Hepatocyte (in vitro differentiated cells): ENCODE data around the gene BLOC1S4. TPM values are rescaled to one million over a fixed set of nuclear protein-coding genes. Genes with fewer than 3 reads are reported as not detected.

Source experiments
- DNase-seq: peaks from one replicate; pipeline ENCODE4 v3.0.0-alpha.2; 2016; ENCODE audit warnings: low spot score
- H2AFZ ChIP-seq: fragments of 200-600 bp; sonication (generic); 2 replicates; pipeline ENCODE4 v1.6.0; 2016; ENCODE audit warnings: antibody characterized with exemption, mild to moderate bottlenecking
- H3K27ac ChIP-seq: fragments of 200-600 bp; sonication (generic); 2 replicates; pipeline ENCODE4 v1.5.1; 2016; ENCODE audit warnings: mild to moderate bottlenecking
- H3K27me3 ChIP-seq: fragments of 200-600 bp; sonication (generic); 2 replicates; pipeline ENCODE4 v1.6.1; 2016
- H3K36me3 ChIP-seq: fragments of 200-600 bp; sonication (generic); replicated peaks from 2 replicates; pipeline ENCODE4 v1.5.1; 2016; ENCODE audit warnings: low read depth; ENCODE audit not compliant: insufficient read depth
- H3K4me1 ChIP-seq: fragments of 200-600 bp; sonication (generic); 2 replicates; pipeline ENCODE4 v1.5.1; 2016; ENCODE audit warnings: mild to moderate bottlenecking, moderate library complexity; ENCODE audit not compliant: insufficient read depth
- H3K4me2 ChIP-seq: fragments of 200-600 bp; sonication (generic); 2 replicates; pipeline ENCODE4 v1.6.0; 2016
- H3K4me3 ChIP-seq: fragments of 200-600 bp; sonication (generic); 2 replicates; pipeline ENCODE4 v1.5.1; 2016; ENCODE audit warnings: mild to moderate bottlenecking
- H3K79me2 ChIP-seq: fragments of 200-600 bp; sonication (generic); 2 replicates; pipeline ENCODE4 v1.6.0; 2017; ENCODE audit warnings: mild to moderate bottlenecking
- H3K9me2 ChIP-seq: fragments of 200-600 bp; sonication (generic); replicated peaks from 2 replicates; pipeline ENCODE4 v1.6.0; 2017; ENCODE audit warnings: mild to moderate bottlenecking; ENCODE audit not compliant: insufficient read depth
- H3K9me3 ChIP-seq: fragments of 200-600 bp; sonication (generic); 2 replicates; pipeline ENCODE4 v1.5.1; 2016; ENCODE audit warnings: low read depth, mild to moderate bottlenecking
- H4K20me1 ChIP-seq: fragments of 200-600 bp; sonication (generic); 2 replicates; pipeline ENCODE4 v1.6.0; 2016; ENCODE audit warnings: mild to moderate bottlenecking; ENCODE audit not compliant: insufficient read depth, poor library complexity, severe bottlenecking
- CTCF ChIP-seq: fragments of 200-600 bp; sonication (generic); IDR thresholded peaks from 2 replicates; pipeline ENCODE4 v1.5.1; 2016; ENCODE audit warnings: antibody characterized with exemption, mild to moderate bottlenecking; ENCODE audit not compliant: poor library complexity
- EZH2 ChIP-seq: fragments of 200-600 bp; sonication (generic); IDR thresholded peaks from 2 replicates; pipeline ENCODE4 v1.6.1; 2016; ENCODE audit warnings: antibody characterized with exemption, mild to moderate bottlenecking, borderline replicate concordance
- EZH2phosphoT487 ChIP-seq: fragments of 200-600 bp; sonication (generic); IDR thresholded peaks from one replicate; pipeline ENCODE4 v1.6.1; 2018; ENCODE audit warnings: antibody characterized with exemption, mild to moderate bottlenecking, low read depth, moderate library complexity; ENCODE audit not compliant: unreplicated experiment, severe bottlenecking
- WGBS: methylation state at CpG from one replicate; pipeline ENCODE4 v1.1.6; 2016; ENCODE audit warnings: low lambda C conversion rate; ENCODE audit errors: missing lambda C conversion rate; 5-methylcytosine and 5-hydroxymethylcytosine counted together
- polyA plus RNA-seq: library from polyadenylated mRNA; unstranded; fragments of >200 nt; fragmentation: Nextera tagmentation; extraction: Ambion mirVana; gene quantifications from 2 replicates; pipeline ENCODE4 v1.2.1, GENCODE V29; 2016
- total RNA-seq: library from RNA; depleted of rRNA; stranded (reverse); fragments of >200 nt; gene quantifications from 2 replicates; pipeline ENCODE4 v1.2.3, GENCODE V29; 2014

BLOC1S4 gene
- total and polyA plus RNA-seq, 2 experiments from 2014 or later, result 33.3 to 60.0 TPM

GRCh38 chr4:6701371-6701770 is 14.6 kb upstream of the BLOC1S4 start:
- 80% methylated on average over 13 of the region's 13 CpGs for WGBS
- peaks cover 7% of the 10 kb centered on the region for H3K4me1 ChIP-seq

GRCh38 chr4:6702761-6703160 is 13.2 kb upstream of the BLOC1S4 start:
- Histone ChIP-seq H3K9me2 (no peaks in the 10 kb centered on the region), H3K36me3 (no peaks in the 10 kb centered on the region), H3K4me2 (no peak overlapping the region), H3K27ac (no peak overlapping the region), H3K79me2 (peaks cover 82% of the 10 kb centered on the region), H4K20me1 (peaks cover 10% of the 10 kb centered on the region), H3K4me3 (no peak overlapping the region), H3K9me3 (no peaks in the 10 kb centered on the region), H3K27me3 (no peaks in the 10 kb centered on the region), H2AFZ (no peak overlapping the region), H3K4me1 (peaks cover 14% of the 10 kb centered on the region)
- WGBS, result 0% methylated on average over 1 of the region's 1 CpG
- no peak for DNase-seq
- TF ChIP-seq EZH2 (no peak), CTCF (no peak), EZH2phosphoT487 (no peak)

More at GRCh38 chr4:6701371-6701770, 14.6 kb upstream of the BLOC1S4 start:
- peaks cover 5% of the 10 kb centered on the region for H4K20me1 ChIP-seq
- H2AFZ ChIP-seq, result no peak overlapping the region
- no peak for DNase-seq
- no peak for TF ChIP-seq CTCF
- TF ChIP-seq EZH2, result no peak
- TF ChIP-seq EZH2phosphoT487, result no peak
- H3K9me3 ChIP-seq, result no peaks in the 10 kb centered on the region
- no peak overlapping the region for H3K4me3 ChIP-seq
- H3K27ac ChIP-seq, result no peak overlapping the region
- H3K4me2 ChIP-seq, result no peak overlapping the region
- no peaks in the 10 kb centered on the region for H3K36me3 ChIP-seq
- H3K27me3 ChIP-seq, result no peaks in the 10 kb centered on the region
- no peaks in the 10 kb centered on the region for H3K9me2 ChIP-seq
- H3K79me2 ChIP-seq, result peaks cover 75% of the 10 kb centered on the region

GRCh38 chr4:6703786-6704185 is 12.2 kb upstream of the BLOC1S4 start:
- DNase-seq, result no peak
- H3K79me2 ChIP-seq, result peaks cover 90% of the 10 kb centered on the region
- H3K4me2 ChIP-seq, result no peak overlapping the region

More at GRCh38 chr4:6703786-6704185, 12.2 kb upstream of the BLOC1S4 start:
- no peaks in the 10 kb centered on the region for H3K27me3 ChIP-seq
- no peaks in the 10 kb centered on the region for H3K36me3 ChIP-seq
- peaks cover 21% of the 10 kb centered on the region for H3K4me1 ChIP-seq
- TF ChIP-seq CTCF (no peak), EZH2 (no peak), EZH2phosphoT487 (no peak)
- H3K9me2 ChIP-seq, result no peaks in the 10 kb centered on the region
- H4K20me1 ChIP-seq, result peaks cover 15% of the 10 kb centered on the region
- 91% methylated on average over 3 of the region's 3 CpGs for WGBS
- H3K4me3 ChIP-seq, result no peak overlapping the region
- no peak overlapping the region for H2AFZ ChIP-seq
- H3K27ac ChIP-seq, result no peak overlapping the region
- H3K9me3 ChIP-seq, result no peaks in the 10 kb centered on the region
